ENCODE data around the gene DNAAF3.
"Not testable (repeated sequence)": the region's sequence is repeated elsewhere in the genome, so short reads cannot be mapped to it uniquely, and the experiment has no call there.

DNAAF3 gene

GRCh38 chr19:55175117-55175867, 8.9 kb upstream of the DNAAF3 start:
- DNase-seq: no peak

GRCh38 chr19:55174425-55175116, 8.2 kb upstream of the DNAAF3 start:
- no peak for DNase-seq

GRCh38 chr19:55173714-55174409, 7.4 kb upstream of the DNAAF3 start:
- peak; percentile 53 for DNase-seq

GRCh38 chr19:55173186-55173713, 6.8 kb upstream of the DNAAF3 start:
- DNase-seq: no peak

- DNase-seq: no peak
Measured at GRCh38 chr19:55172741-55173140, 6.3 kb upstream of the DNAAF3 start.

GRCh38 chr19:55172318-55172717, 5.9 kb upstream of the DNAAF3 start:
- not testable (repeated sequence) for DNase-seq

GRCh38 chr19:55171440-55171839, 5.0 kb upstream of the DNAAF3 start:
- no peak for DNase-seq

- DNase-seq: no peak
Measured at GRCh38 chr19:55169136-55169535, 2.7 kb upstream of the DNAAF3 start.

- DNase-seq: peak; percentile 73
Measured at GRCh38 chr19:55165952-55166529, 372 bp downstream of the DNAAF3 start.

GRCh38 chr19:55161571-55162322, 4.7 kb downstream of the DNAAF3 start:
- no peak for DNase-seq

GRCh38 chr19:55160986-55161365, 5.4 kb downstream of the DNAAF3 start:
- no peak for DNase-seq

GRCh38 chr19:55160128-55160985, 6.1 kb downstream of the DNAAF3 start:
- peak; percentile 92 for DNase-seq

- DNase-seq: no peak
Measured at GRCh38 chr19:55158848-55159749, 7.3 kb downstream of the DNAAF3 start.

- DNase-seq: no peak
Measured at GRCh38 chr19:55158423-55158822, 8.0 kb downstream of the DNAAF3 start.

- DNase-seq: no peak
Measured at GRCh38 chr19:55157064-55157908, 9.1 kb downstream of the DNAAF3 start, which contains the start of gene TNNI3. TNNI3 (minus strand) TSS chr19:55157732; CDS start chr19:55157589, 143 bp downstream.

GRCh38 chr19:55156202-55157063, 10.0 kb downstream of the DNAAF3 start:
- DNase-seq: peak; percentile 54

- not testable (repeated sequence) for DNase-seq
Measured at GRCh38 chr19:55155784-55156183, 10.6 kb downstream of the DNAAF3 start.

- no peak for DNase-seq
Measured at GRCh38 chr19:55153652-55154264, 12.7 kb downstream of the DNAAF3 start.

Measured in stimulated activated CD4-positive, alpha-beta T cell treated with anti-CD3 and anti-CD28 coated beads, Interleukin-1b, Interleukin-23, amount 100 ng/mL, for 48 hours (primary cell).